ENCODE data around the gene PSMB4. TPM values are rescaled to one million over a fixed set of nuclear protein-coding genes. Genes with fewer than 3 reads are reported as not detected.

The PSMB4 gene
- polyA plus RNA-seq, 1 donor (not counting 4 experiments of a cell fraction or from before 2014, with no cell fraction given): 340 TPM

DNA sequence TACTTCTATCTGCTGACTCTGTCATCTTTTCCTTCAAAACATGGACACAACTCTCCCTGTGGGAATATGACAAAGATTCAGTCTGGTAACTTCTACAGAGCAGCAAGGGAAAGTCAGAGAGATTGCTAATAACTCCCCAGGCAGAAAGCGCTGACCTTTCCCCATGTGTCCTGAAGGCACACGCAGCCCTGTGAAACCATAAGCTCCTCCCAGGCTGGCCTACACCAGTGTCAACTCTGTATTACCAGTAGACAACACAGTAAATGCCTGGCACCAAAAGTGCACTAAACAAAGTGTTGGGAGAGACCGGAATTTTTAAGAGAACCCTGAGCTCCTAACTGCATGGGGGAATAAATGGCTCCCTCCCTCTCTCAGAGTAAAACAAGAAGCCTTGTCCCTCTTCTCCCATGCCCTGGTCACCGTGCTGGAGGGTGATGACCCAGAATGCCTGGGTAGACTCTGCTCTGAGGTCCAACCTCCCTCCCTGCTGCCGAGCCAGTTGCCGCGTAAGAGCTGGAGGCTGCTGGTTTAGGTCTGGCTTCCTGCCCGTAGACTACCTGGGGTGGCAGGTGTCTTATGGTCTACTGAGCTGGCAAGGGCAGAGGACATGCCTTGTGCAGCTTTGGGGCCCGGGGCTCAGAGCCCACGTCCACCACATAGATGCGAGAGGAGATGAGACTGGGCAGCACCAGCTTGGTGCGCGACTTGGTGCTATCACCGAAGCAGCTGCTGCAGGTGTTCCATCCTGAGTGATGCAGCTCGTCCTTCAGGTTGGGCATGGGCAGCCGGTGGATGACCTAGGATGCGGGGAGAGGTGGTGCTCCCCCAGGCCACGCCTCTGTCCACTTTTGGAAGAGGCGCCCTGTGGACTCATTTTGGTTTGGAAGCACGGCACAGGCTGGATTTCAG, 30.7 kb upstream of the PSMB4 start:
- dilution Hi-C loops (cut with MboI; ENCODE audit: extremely low pct_ligation_motif_present, low sequenced_read_pairs): no loop called here
- no peak overlapping the region for H2AFZ ChIP-seq (ENCODE audit: control insufficient read depth, low read length)
- FAIRE-seq: no peak

DNA sequence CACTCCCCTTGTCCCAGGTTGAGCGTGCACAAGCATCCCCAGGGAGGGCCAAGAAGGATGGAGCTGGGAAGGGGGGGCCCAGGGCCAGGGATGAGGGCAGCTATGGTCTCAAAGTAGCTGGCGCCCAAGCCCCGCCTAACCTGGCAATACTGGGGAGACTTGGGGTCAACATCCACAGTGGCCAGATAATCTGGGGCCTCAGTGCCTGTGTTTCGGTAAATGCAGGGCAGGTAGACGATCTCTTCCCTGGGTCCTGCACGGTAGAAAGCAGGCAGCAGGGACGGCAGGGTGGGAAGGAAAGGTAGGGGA, 30.1 kb upstream of the PSMB4 start:
- H3K27ac ChIP-seq (ENCODE audit: control insufficient read depth, insufficient read depth, low read length): no peak overlapping the region
- no peaks in the 10 kb centered on the region for H3K36me3 ChIP-seq (ENCODE audit: control insufficient read depth in 2 of 2, extremely low read depth in 1 of 2, insufficient read depth in 2 of 2, low read length in 2 of 2)
- H3K9ac ChIP-seq (ENCODE audit: control insufficient read depth, extremely low read depth, insufficient read depth, low read length): no peak overlapping the region
- H3K9me3 ChIP-seq (ENCODE audit: control insufficient read depth, low read depth, low read length): no peaks in the 10 kb centered on the region
- H3K27me3 ChIP-seq (ENCODE audit: control insufficient read depth, extremely low read depth, insufficient read depth, low read length): no peaks in the 10 kb centered on the region
- DNase-seq (ENCODE audit: low read depth, low spot score): no peak
- no peak overlapping the region for H2AFZ ChIP-seq (ENCODE audit: control insufficient read depth, low read length)
- H3K79me2 ChIP-seq (ENCODE audit: control insufficient read depth, insufficient read depth, low read length): no peaks in the 10 kb centered on the region
- no peaks in the 10 kb centered on the region for H4K20me1 ChIP-seq (ENCODE audit: control insufficient read depth, extremely low read depth, insufficient read depth, low read length)
- H3K9me1 ChIP-seq (ENCODE audit: control insufficient read depth, extremely low read depth, insufficient read depth, low read length): no peaks in the 10 kb centered on the region
- TF ChIP-seq, protein P1, sequence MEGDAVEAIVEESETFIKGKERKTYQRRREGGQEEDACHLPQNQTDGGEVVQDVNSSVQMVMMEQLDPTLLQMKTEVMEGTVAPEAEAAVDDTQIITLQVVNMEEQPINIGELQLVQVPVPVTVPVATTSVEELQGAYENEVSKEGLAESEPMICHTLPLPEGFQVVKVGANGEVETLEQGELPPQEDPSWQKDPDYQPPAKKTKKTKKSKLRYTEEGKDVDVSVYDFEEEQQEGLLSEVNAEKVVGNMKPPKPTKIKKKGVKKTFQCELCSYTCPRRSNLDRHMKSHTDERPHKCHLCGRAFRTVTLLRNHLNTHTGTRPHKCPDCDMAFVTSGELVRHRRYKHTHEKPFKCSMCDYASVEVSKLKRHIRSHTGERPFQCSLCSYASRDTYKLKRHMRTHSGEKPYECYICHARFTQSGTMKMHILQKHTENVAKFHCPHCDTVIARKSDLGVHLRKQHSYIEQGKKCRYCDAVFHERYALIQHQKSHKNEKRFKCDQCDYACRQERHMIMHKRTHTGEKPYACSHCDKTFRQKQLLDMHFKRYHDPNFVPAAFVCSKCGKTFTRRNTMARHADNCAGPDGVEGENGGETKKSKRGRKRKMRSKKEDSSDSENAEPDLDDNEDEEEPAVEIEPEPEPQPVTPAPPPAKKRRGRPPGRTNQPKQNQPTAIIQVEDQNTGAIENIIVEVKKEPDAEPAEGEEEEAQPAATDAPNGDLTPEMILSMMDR (optimal IDR thresholded peaks at IDR 0.05 in 1 of 3, IDR thresholded peaks at IDR 0.05 in 1 of 3, conservative IDR thresholded peaks at IDR 0.05 in 1 of 3; ENCODE audit: extremely low read depth in 1 of 3, insufficient read depth in 2 of 3, low read length in 3 of 3): no peak
- TF ChIP-seq EZH2 (IDR thresholded peaks at IDR 0.05; ENCODE audit: low read length): no peak
- H3K4me2 ChIP-seq (ENCODE audit: control insufficient read depth, extremely low read depth, insufficient read depth, low read depth, low read length): no peak overlapping the region
- H3K4me3 ChIP-seq (ENCODE audit: control insufficient read depth in 2 of 3, extremely low read depth in 1 of 3, insufficient read depth in 2 of 3, low read depth in 1 of 3, low read length in 3 of 3): no peak overlapping the region
- dilution Hi-C loops (cut with MboI; ENCODE audit: extremely low pct_ligation_motif_present, low sequenced_read_pairs): no loop called here
- no peak for FAIRE-seq
- peaks cover 4% of the 10 kb centered on the region for H3K4me1 ChIP-seq (ENCODE audit: control insufficient read depth, extremely low read depth, insufficient read depth, low read length)

More for the DNA sequence above, 30.7 kb upstream of the PSMB4 start:
- TF ChIP-seq EZH2 (IDR thresholded peaks at IDR 0.05; ENCODE audit: low read length): no peak
- TF ChIP-seq, protein P1 (optimal IDR thresholded peaks at IDR 0.05 in 1 of 3, IDR thresholded peaks at IDR 0.05 in 1 of 3, conservative IDR thresholded peaks at IDR 0.05 in 1 of 3; ENCODE audit: extremely low read depth in 1 of 3, insufficient read depth in 2 of 3, low read length in 3 of 3): no peak
- no peaks in the 10 kb centered on the region for H3K36me3 ChIP-seq (ENCODE audit: control insufficient read depth in 2 of 2, extremely low read depth in 1 of 2, insufficient read depth in 2 of 2, low read length in 2 of 2)
- no peak overlapping the region for H3K9ac ChIP-seq (ENCODE audit: control insufficient read depth, extremely low read depth, insufficient read depth, low read length)
- H4K20me1 ChIP-seq (ENCODE audit: control insufficient read depth, extremely low read depth, insufficient read depth, low read length): no peaks in the 10 kb centered on the region
- H3K9me3 ChIP-seq (ENCODE audit: control insufficient read depth, low read depth, low read length): no peaks in the 10 kb centered on the region
- H3K4me1 ChIP-seq (ENCODE audit: control insufficient read depth, extremely low read depth, insufficient read depth, low read length): peaks cover 4% of the 10 kb centered on the region
- no peaks in the 10 kb centered on the region for H3K27me3 ChIP-seq (ENCODE audit: control insufficient read depth, extremely low read depth, insufficient read depth, low read length)
- H3K27ac ChIP-seq (ENCODE audit: control insufficient read depth, insufficient read depth, low read length): no peak overlapping the region
- no peaks in the 10 kb centered on the region for H3K79me2 ChIP-seq (ENCODE audit: control insufficient read depth, insufficient read depth, low read length)
- H3K4me3 ChIP-seq (ENCODE audit: control insufficient read depth in 2 of 3, extremely low read depth in 1 of 3, insufficient read depth in 2 of 3, low read depth in 1 of 3, low read length in 3 of 3): no peak overlapping the region
- H3K9me1 ChIP-seq (ENCODE audit: control insufficient read depth, extremely low read depth, insufficient read depth, low read length): no peaks in the 10 kb centered on the region
- no peak overlapping the region for H3K4me2 ChIP-seq (ENCODE audit: control insufficient read depth, extremely low read depth, insufficient read depth, low read depth, low read length)
- DNase-seq (ENCODE audit: low read depth, low spot score): no peak

All from keratinocyte (primary cell).